HepG2 (cell line): ENCODE results near the gene PKLR. TPM values are rescaled to one million over a fixed set of nuclear protein-coding genes. Genes with fewer than 3 reads are reported as not detected.

Experiments
- ATAC-seq: fragments of 200-7000 bp; cut with Tn5 transposase; 3 replicates; pipeline ENCODE4 v1.9.1; 2020; ENCODE audit warnings: mild to moderate bottlenecking, moderate library complexity
- BruUV-seq: library from RNA; stranded (reverse); fragments of 400-500 nt; replicated peaks from 2 replicates; lab custom pipeline; 2021; lab: Mats Ljungman, UMichigan
- CTCF ChIA-PET: fragments of 300-600 bp; formaldehyde crosslinking; extraction: SDS; loops from one replicate; lab custom pipeline; 2021; ENCODE audit warnings: low total read pairs, inconsistent platforms, low intra/inter-chr PET ratio; lab: Yijun Ruan, JAX
- POLR2A ChIA-PET: fragments of 350-600 bp; sonication (Branson Sonifier 250); formaldehyde crosslinking; loops from one replicate; lab custom pipeline; 2020; ENCODE audit warnings: antibody characterized with exemption, inconsistent platforms; lab: Yijun Ruan, JAX
- DNase-seq: peaks from one replicate; pipeline ENCODE4 v3.0.0-alpha.2; 2015; ENCODE audit warnings: low spot score
- FAIRE-seq: peaks from 3 replicates; lab custom pipeline; 2011; peaks lifted over from hg19 to GRCh38; lab: Jason Lieb, UNC
- H2AFZ ChIP-seq: one replicate; pipeline ENCODE4 v1.6.1; 2011; ENCODE audit warnings: low read length, inconsistent platforms
- H3K27ac ChIP-seq: fragments of 300-600 bp; 3 replicates; pipeline ENCODE4 v1.8.0; 2011; ENCODE audit warnings: mixed run types, mild to moderate bottlenecking, mixed read lengths, low read length, inconsistent platforms; ENCODE audit not compliant: insufficient read depth; ENCODE audit errors: extremely low read length
- H3K27me3 ChIP-seq, 2 experiments: fragments of 200-600 bp in 1 of 2; 2 replicates in 1 of 2; 3 replicates in 1 of 2; pipeline versions ENCODE4 v1.6.0 to v1.8.0; 2011; ENCODE audit warnings: low read length in 2 of 2, mild to moderate bottlenecking in 2 of 2, moderate library complexity in 2 of 2, inconsistent platforms in 1 of 2; ENCODE audit not compliant: insufficient read depth in 2 of 2, control insufficient read depth in 1 of 2
- H3K36me3 ChIP-seq, 2 experiments: fragments of 200-600 bp in 1 of 2; replicated peaks in 1 of 2; 2 replicates in 1 of 2; 3 replicates in 1 of 2; pipeline versions ENCODE4 v1.5.1 to v1.8.0; 2011; ENCODE audit warnings: low read length in 2 of 2, inconsistent platforms in 1 of 2; ENCODE audit not compliant: insufficient read depth in 2 of 2, control insufficient read depth in 1 of 2
- H3K4me1 ChIP-seq: 2 replicates; pipeline ENCODE4 v1.5.1; 2012; ENCODE audit warnings: low read length, inconsistent platforms; ENCODE audit not compliant: insufficient read depth
- H3K4me2 ChIP-seq: 2 replicates; pipeline ENCODE4 v1.6.0; 2011; ENCODE audit warnings: low read depth, low read length, inconsistent platforms
- H3K4me3 ChIP-seq, 3 experiments: fragments of 200-600 bp in 1 of 3; sonication (generic), shearing (Covaris generic) in 1 of 3; replicated peaks in 1 of 3; 2 replicates each; pipeline ENCODE4 v1.5.1; 2011 to 2016; ENCODE audit warnings: low read length in 3 of 3, inconsistent platforms in 2 of 3, low read depth in 2 of 3, mild to moderate bottlenecking in 2 of 3, control low read depth in 1 of 3, mixed read lengths in 1 of 3; ENCODE audit not compliant: insufficient read depth in 1 of 3
- H3K79me2 ChIP-seq: one replicate; pipeline ENCODE4 v1.6.1; 2011; ENCODE audit warnings: low read length, inconsistent platforms; ENCODE audit not compliant: insufficient read depth
- H3K9ac ChIP-seq: 2 replicates; pipeline ENCODE4 v1.6.0; 2011; ENCODE audit warnings: mild to moderate bottlenecking, low read depth, low read length, inconsistent platforms; ENCODE audit not compliant: insufficient read depth
- H3K9me3 ChIP-seq: 2 replicates; pipeline ENCODE4 v1.5.1; 2012; ENCODE audit warnings: mild to moderate bottlenecking, low read length
- H4K20me1 ChIP-seq: 2 replicates; pipeline ENCODE4 v1.6.0; 2011; ENCODE audit warnings: inconsistent platforms, mild to moderate bottlenecking, low read length, moderate library complexity; ENCODE audit not compliant: insufficient read depth
- EHMT2 ChIP-seq: fragments of 200-600 bp; sonication (generic); IDR thresholded peaks from 2 replicates; pipeline ENCODE4 v1.7.0; 2017; ENCODE audit warnings: antibody characterized with exemption, low read depth, low read length, borderline replicate concordance
- MEIS2 ChIP-seq: sonication (generic); formaldehyde crosslinking; IDR thresholded peaks from 2 replicates; pipeline ENCODE4 v1.9.0; 2021; ENCODE audit warnings: mild to moderate bottlenecking, missing genetic modification reagents
- MTA1 ChIP-seq: sonication (generic); formaldehyde crosslinking; IDR thresholded peaks from 2 replicates; pipeline ENCODE4 v1.4.0; 2020; ENCODE audit warnings: missing genetic modification reagents, mild to moderate bottlenecking, borderline replicate concordance
- PAX8 ChIP-seq: sonication (generic); formaldehyde crosslinking; IDR thresholded peaks from 2 replicates; pipeline ENCODE4 v1.8.0; 2022; ENCODE audit warnings: mild to moderate bottlenecking, missing genetic modification reagents, borderline replicate concordance
- ZMYM3 ChIP-seq: sonication (generic); formaldehyde crosslinking; IDR thresholded peaks from 2 replicates; pipeline ENCODE4 v1.5.1; 2020; ENCODE audit warnings: mild to moderate bottlenecking, missing genetic modification reagents
- ZNF530 ChIP-seq: sonication (generic); formaldehyde crosslinking; IDR thresholded peaks from 2 replicates; pipeline ENCODE4 v1.5.0; 2020; ENCODE audit warnings: low read depth, mild to moderate bottlenecking, missing genetic modification reagents
- WGBS: methylation state at CpG from one replicate; pipeline ENCODE4 v1.1.6; 2017; ENCODE audit warnings: low lambda C conversion rate; 5-methylcytosine and 5-hydroxymethylcytosine counted together
- in situ Hi-C: cut with HindIII; loops from 2 replicates; pipeline ENCODE4 v1.10.0; 2017; ENCODE audit warnings: low pct_unique_long_range_greater_than_20kb; ENCODE audit not compliant: extremely low pct_ligation_motif_present
- intact Hi-C: fragments of 100-400 bp; cut with micrococcal nuclease; formaldehyde crosslinking; loops from one replicate; pipeline ENCODE4 v1.10.0; 2022; ENCODE audit not compliant: unreplicated experiment
- polyA plus RNA-seq, 8 experiments: library from polyadenylated mRNA; depleted of rRNA in 3 of 8; stranded (reverse) in 7 of 8; unstranded in 1 of 8; fragments of >200 nt; fragmentation: Illumina TruSeq in 4 of 8; extraction: Trizol in 4 of 8; gene quantifications; 2 replicates each; pipeline versions ENCODE4 v1.2.1 to v1.2.3, GENCODE V29; 2011 to 2016; ENCODE audit warnings: low read depth in 4 of 8, missing spikeins in 1 of 8, mixed read lengths in 1 of 8; ENCODE audit not compliant: insufficient read depth in 1 of 8
- total RNA-seq, 5 experiments: library from RNA; depleted of rRNA; stranded (reverse); fragments of >200 nt; fragmentation: Illumina TruSeq; extraction: Trizol; gene quantifications; 2 replicates each; pipeline ENCODE4 v1.2.3, GENCODE V29; 2016; ENCODE audit warnings: low read depth in 1 of 5
- TF ChIP-seq, protein P1 (sequence below): sonication (generic); formaldehyde crosslinking; IDR thresholded peaks from 2 replicates; pipeline ENCODE4 v1.4.0; 2020; ENCODE audit warnings: missing genetic modification reagents, low read depth, mild to moderate bottlenecking, borderline replicate concordance
- TF ChIP-seq, protein P2 (sequence below): IDR thresholded peaks from 2 replicates; pipeline ENCODE4 v1.6.1; 2016; ENCODE audit warnings: control low read depth
- TF ChIP-seq, protein P3 (sequence below): sonication (generic); formaldehyde crosslinking; IDR thresholded peaks from 2 replicates; pipeline ENCODE4 v1.5.0; 2020; ENCODE audit warnings: mild to moderate bottlenecking, missing genetic modification reagents, borderline replicate concordance
- TF ChIP-seq, protein P4 (sequence below): sonication (generic); formaldehyde crosslinking; IDR thresholded peaks from 2 replicates; pipeline ENCODE4 v1.5.1; 2020; ENCODE audit warnings: mild to moderate bottlenecking, missing genetic modification reagents, moderate library complexity
- TF ChIP-seq, protein P5 (sequence below): sonication (generic); formaldehyde crosslinking; IDR thresholded peaks from 2 replicates; pipeline ENCODE4 v1.9.0; 2022; ENCODE audit warnings: missing genetic modification reagents, mild to moderate bottlenecking, borderline replicate concordance

PKLR gene
- total and polyA plus RNA-seq, 2 of the 13 experiments (the other 11 are each of a cell fraction or from before 2014, with no cell fraction given): 10.3 to 29.3 TPM

DNA sequence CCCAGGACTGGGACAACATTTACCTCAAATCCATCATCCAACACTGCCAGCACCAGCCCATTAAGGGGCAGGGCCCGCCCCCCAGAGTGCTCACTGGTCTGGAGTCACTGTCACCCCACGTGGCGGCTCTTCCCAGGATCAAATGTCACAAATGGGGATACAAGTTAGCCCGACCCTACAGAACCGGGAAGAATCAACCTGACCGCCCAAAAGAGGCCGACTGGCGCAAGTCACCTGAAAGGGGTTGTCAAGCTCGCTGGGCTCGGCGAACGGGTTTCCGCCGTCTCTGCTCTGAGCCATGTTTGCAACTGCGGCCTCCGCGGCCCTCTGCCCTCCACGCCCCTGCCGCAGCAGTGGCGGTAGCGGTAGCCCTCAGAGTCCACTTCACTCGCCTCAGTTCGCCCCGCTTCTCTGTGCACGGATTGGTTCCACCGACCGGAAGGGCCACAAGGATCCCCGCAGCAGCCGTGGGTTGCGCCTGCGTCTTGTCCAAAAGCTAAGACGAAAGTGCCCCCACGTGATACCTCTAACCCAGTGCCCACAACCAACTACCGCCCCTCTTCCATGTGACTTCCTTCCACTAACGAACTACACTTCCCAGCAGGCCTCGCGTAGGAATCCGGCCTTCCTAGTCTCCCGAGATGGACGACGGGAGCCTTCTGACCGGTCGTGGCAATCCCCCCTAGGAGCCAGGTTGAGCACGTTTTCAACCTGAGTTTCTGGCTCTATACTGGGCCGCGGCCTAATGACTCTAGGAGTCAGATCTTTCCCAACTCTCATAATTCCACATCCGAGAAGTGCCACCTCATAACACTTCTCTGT is 39.2 kb downstream of the PKLR start, which contains the start of gene SCAMP3:
Gene SCAMP3 (minus strand): TSS at position 509 of the 822 bp plus-strand sequence. CDS start 209 bp downstream, at position 300.
- Histone ChIP-seq H3K79me2 (peaks cover 15% of the 10 kb centered on the region), H3K4me3 (peak within 1 kb of the TSS; percentile 84 to 90 (median 84)), H3K36me3 (peaks cover 22 to 49% of the 10 kb centered on the region in 2 experiments), H3K4me1 (peaks cover 15% of the 10 kb centered on the region), H3K4me2 (peak within 1 kb of the TSS; percentile 98), H2AFZ (no peak within 1 kb of the TSS), H4K20me1 (no peaks in the 10 kb centered on the region), H3K27me3 (no peaks in the 10 kb centered on the region; a peak in 1 of 5 replicates), H3K9me3 (no peaks in the 10 kb centered on the region), H3K9ac (peak within 1 kb of the TSS; percentile 82), H3K27ac (peak within 1 kb of the TSS; percentile 73)
- peak; percentile 97 for DNase-seq
- 4% methylated on average over 24 of the region's 47 CpGs for WGBS
- intact Hi-C loops: no loop called here
- in situ Hi-C loops: no loop called here
- BruUV-seq: TSS peak; percentile 43
- FAIRE-seq: peak; percentile 97
- CTCF ChIA-PET: interaction anchor here (1.1 kb wide), 1 partner anchor 12 kb away, joined by 6 read pairs; no protein-coding TSS in a partner anchor
- peak; percentile 95 for ATAC-seq
- POLR2A ChIA-PET: interaction anchor here (0.6 to 4.8 kb wide), 14 partner anchors 10 to 301 kb away, joined by 3 to 69 read pairs (median 3); partner anchors contain the start of genes CLK2, HCN3 and PKLR
- TF ChIP-seq, protein P1, sequence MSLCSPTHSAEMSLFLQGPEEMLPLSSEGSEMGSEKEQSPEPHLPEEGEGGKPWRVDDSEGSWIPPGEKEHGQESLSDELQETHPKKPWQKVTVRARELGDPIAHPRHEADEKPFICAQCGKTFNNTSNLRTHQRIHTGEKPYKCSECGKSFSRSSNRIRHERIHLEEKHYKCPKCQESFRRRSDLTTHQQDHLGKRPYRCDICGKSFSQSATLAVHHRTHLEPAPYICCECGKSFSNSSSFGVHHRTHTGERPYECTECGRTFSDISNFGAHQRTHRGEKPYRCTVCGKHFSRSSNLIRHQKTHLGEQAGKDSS (CRISPR knock-in tag): no peak
- TF ChIP-seq MEIS2 (CRISPR knock-in tag): peak; percentile 84; the same call in 1 of the 2 replicates
- TF ChIP-seq PAX8 (CRISPR knock-in tag): peak; percentile 72; the same call in 1 of the 2 replicates
- TF ChIP-seq, protein P2, sequence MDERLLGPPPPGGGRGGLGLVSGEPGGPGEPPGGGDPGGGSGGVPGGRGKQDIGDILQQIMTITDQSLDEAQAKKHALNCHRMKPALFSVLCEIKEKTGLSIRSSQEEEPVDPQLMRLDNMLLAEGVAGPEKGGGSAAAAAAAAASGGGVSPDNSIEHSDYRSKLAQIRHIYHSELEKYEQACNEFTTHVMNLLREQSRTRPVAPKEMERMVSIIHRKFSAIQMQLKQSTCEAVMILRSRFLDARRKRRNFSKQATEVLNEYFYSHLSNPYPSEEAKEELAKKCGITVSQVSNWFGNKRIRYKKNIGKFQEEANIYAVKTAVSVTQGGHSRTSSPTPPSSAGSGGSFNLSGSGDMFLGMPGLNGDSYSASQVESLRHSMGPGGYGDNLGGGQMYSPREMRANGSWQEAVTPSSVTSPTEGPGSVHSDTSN (CRISPR knock-in tag): no peak
- no peak for TF ChIP-seq ZMYM3 (CRISPR knock-in tag)
- TF ChIP-seq, protein P3, sequence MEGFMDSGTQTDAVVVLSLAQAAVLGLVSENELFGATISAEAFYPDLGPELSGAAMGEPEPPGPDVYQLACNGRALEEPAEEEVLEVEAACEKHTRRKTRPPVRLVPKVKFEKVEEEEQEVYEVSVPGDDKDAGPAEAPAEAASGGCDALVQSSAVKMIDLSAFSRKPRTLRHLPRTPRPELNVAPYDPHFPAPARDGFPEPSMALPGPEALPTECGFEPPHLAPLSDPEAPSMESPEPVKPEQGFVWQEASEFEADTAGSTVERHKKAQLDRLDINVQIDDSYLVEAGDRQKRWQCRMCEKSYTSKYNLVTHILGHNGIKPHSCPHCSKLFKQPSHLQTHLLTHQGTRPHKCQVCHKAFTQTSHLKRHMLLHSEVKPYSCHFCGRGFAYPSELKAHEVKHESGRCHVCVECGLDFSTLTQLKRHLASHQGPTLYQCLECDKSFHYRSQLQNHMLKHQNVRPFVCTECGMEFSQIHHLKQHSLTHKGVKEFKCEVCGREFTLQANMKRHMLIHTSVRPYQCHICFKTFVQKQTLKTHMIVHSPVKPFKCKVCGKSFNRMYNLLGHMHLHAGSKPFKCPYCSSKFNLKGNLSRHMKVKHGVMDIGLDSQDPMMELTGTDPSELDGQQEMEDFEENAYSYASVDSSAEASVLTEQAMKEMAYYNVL (CRISPR knock-in tag): peak; percentile 78; the same call in 1 of the 2 replicates
- TF ChIP-seq, protein P4, sequence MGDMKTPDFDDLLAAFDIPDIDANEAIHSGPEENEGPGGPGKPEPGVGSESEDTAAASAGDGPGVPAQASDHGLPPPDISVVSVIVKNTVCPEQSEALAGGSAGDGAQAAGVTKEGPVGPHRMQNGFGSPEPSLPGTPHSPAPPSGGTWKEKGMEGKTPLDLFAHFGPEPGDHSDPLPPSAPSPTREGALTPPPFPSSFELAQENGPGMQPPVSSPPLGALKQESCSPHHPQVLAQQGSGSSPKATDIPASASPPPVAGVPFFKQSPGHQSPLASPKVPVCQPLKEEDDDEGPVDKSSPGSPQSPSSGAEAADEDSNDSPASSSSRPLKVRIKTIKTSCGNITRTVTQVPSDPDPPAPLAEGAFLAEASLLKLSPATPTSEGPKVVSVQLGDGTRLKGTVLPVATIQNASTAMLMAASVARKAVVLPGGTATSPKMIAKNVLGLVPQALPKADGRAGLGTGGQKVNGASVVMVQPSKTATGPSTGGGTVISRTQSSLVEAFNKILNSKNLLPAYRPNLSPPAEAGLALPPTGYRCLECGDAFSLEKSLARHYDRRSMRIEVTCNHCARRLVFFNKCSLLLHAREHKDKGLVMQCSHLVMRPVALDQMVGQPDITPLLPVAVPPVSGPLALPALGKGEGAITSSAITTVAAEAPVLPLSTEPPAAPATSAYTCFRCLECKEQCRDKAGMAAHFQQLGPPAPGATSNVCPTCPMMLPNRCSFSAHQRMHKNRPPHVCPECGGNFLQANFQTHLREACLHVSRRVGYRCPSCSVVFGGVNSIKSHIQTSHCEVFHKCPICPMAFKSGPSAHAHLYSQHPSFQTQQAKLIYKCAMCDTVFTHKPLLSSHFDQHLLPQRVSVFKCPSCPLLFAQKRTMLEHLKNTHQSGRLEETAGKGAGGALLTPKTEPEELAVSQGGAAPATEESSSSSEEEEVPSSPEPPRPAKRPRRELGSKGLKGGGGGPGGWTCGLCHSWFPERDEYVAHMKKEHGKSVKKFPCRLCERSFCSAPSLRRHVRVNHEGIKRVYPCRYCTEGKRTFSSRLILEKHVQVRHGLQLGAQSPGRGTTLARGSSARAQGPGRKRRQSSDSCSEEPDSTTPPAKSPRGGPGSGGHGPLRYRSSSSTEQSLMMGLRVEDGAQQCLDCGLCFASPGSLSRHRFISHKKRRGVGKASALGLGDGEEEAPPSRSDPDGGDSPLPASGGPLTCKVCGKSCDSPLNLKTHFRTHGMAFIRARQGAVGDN: peak; percentile 97
- no peak for TF ChIP-seq ZNF530 (CRISPR knock-in tag)
- TF ChIP-seq, protein P5, sequence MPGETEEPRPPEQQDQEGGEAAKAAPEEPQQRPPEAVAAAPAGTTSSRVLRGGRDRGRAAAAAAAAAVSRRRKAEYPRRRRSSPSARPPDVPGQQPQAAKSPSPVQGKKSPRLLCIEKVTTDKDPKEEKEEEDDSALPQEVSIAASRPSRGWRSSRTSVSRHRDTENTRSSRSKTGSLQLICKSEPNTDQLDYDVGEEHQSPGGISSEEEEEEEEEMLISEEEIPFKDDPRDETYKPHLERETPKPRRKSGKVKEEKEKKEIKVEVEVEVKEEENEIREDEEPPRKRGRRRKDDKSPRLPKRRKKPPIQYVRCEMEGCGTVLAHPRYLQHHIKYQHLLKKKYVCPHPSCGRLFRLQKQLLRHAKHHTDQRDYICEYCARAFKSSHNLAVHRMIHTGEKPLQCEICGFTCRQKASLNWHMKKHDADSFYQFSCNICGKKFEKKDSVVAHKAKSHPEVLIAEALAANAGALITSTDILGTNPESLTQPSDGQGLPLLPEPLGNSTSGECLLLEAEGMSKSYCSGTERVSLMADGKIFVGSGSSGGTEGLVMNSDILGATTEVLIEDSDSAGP (CRISPR knock-in tag): peak; percentile 88; the same call in 1 of the 2 replicates
- no peak for TF ChIP-seq EHMT2
- no peak for TF ChIP-seq MTA1
